ENCODE results near the gene APOM. TPM values are rescaled to one million over a fixed set of nuclear protein-coding genes. Genes with fewer than 3 reads are reported as not detected.

Gene APOM
- total RNA-seq, 1 donor from 2014 or later: 2.4 TPM

- peaks cover 37% of the 10 kb centered on the region for H3K36me3 ChIP-seq
- peaks cover 31% of the 10 kb centered on the region for H3K4me1 ChIP-seq
- no peak for DNase-seq
- intact Hi-C loops (cut with micrococcal nuclease): no loop called here
- TF ChIP-seq CTCF (IDR thresholded peaks at IDR 0.05; ENCODE audit: borderline replicate concordance): no peak
- H3K4me3 ChIP-seq: peak overlapping the region; percentile 89
- no peaks in the 10 kb centered on the region for H3K27me3 ChIP-seq (ENCODE audit: low read depth)
- peak overlapping the region; percentile 96 for H3K27ac ChIP-seq (replicated peaks)
- H3K9me3 ChIP-seq (replicated peaks): no peaks in the 10 kb centered on the region
These were observed 34.3 kb upstream of the APOM start for GRCh38 chr6:31621320-31621939.

GRCh38 chr6:31621991-31622390, 33.7 kb upstream of the APOM start:
- no peak for TF ChIP-seq CTCF (IDR thresholded peaks at IDR 0.05; ENCODE audit: borderline replicate concordance)
- Histone ChIP-seq H3K4me1 (peaks cover 31% of the 10 kb centered on the region), H3K27me3 (ENCODE audit: low read depth) (no peaks in the 10 kb centered on the region), H3K4me3 (peak overlapping the region; percentile 89), H3K9me3 (replicated peaks) (no peaks in the 10 kb centered on the region), H3K36me3 (peaks cover 42% of the 10 kb centered on the region), H3K27ac (replicated peaks) (peak overlapping the region; percentile 96)
- no peak for DNase-seq
- intact Hi-C loops (cut with micrococcal nuclease): no loop called here

GRCh38 chr6:31622684-31623091, 33.0 kb upstream of the APOM start:
- Histone ChIP-seq H3K4me3 (peak overlapping the region; percentile 89), H3K27ac (replicated peaks) (no peak overlapping the region), H3K27me3 (ENCODE audit: low read depth) (no peaks in the 10 kb centered on the region), H3K4me1 (peaks cover 31% of the 10 kb centered on the region), H3K9me3 (replicated peaks) (no peaks in the 10 kb centered on the region), H3K36me3 (peaks cover 49% of the 10 kb centered on the region)
- no peak for DNase-seq
- intact Hi-C loops (cut with micrococcal nuclease): no loop called here
- TF ChIP-seq CTCF (IDR thresholded peaks at IDR 0.05; ENCODE audit: borderline replicate concordance): no peak

GRCh38 chr6:31624070-31624469, 31.6 kb upstream of the APOM start:
- H3K27ac ChIP-seq (replicated peaks): no peak overlapping the region
- H3K36me3 ChIP-seq: peaks cover 63% of the 10 kb centered on the region
- no peak overlapping the region for H3K4me3 ChIP-seq
- intact Hi-C loops (cut with micrococcal nuclease): no loop called here
- no peak for TF ChIP-seq CTCF (IDR thresholded peaks at IDR 0.05; ENCODE audit: borderline replicate concordance)
- no peaks in the 10 kb centered on the region for H3K27me3 ChIP-seq (ENCODE audit: low read depth)
- H3K9me3 ChIP-seq (replicated peaks): no peaks in the 10 kb centered on the region
- H3K4me1 ChIP-seq: peaks cover 31% of the 10 kb centered on the region
- no peak for DNase-seq

GRCh38 chr6:31626952-31627351, 28.7 kb upstream of the APOM start:
- intact Hi-C loops (cut with micrococcal nuclease): no loop called here
- no peaks in the 10 kb centered on the region for H3K27me3 ChIP-seq (ENCODE audit: low read depth)
- no peak for TF ChIP-seq CTCF (IDR thresholded peaks at IDR 0.05; ENCODE audit: borderline replicate concordance)
- no peak overlapping the region for H3K4me3 ChIP-seq
- no peak overlapping the region for H3K27ac ChIP-seq (replicated peaks)
- H3K9me3 ChIP-seq (replicated peaks): no peaks in the 10 kb centered on the region
- no peak for DNase-seq
- H3K36me3 ChIP-seq: peaks cover 92% of the 10 kb centered on the region
- peaks cover 11% of the 10 kb centered on the region for H3K4me1 ChIP-seq

All from left ventricle myocardium inferior (tissue), 1 donor.